ENCODE measurements around the gene FNBP1. TPM values are rescaled to one million over a fixed set of nuclear protein-coding genes. Genes with fewer than 3 reads are reported as not detected.

The FNBP1 gene
- total and polyA plus RNA-seq, 2 experiments from 2014 or later = 26.6 to 28.8 TPM

DNA sequence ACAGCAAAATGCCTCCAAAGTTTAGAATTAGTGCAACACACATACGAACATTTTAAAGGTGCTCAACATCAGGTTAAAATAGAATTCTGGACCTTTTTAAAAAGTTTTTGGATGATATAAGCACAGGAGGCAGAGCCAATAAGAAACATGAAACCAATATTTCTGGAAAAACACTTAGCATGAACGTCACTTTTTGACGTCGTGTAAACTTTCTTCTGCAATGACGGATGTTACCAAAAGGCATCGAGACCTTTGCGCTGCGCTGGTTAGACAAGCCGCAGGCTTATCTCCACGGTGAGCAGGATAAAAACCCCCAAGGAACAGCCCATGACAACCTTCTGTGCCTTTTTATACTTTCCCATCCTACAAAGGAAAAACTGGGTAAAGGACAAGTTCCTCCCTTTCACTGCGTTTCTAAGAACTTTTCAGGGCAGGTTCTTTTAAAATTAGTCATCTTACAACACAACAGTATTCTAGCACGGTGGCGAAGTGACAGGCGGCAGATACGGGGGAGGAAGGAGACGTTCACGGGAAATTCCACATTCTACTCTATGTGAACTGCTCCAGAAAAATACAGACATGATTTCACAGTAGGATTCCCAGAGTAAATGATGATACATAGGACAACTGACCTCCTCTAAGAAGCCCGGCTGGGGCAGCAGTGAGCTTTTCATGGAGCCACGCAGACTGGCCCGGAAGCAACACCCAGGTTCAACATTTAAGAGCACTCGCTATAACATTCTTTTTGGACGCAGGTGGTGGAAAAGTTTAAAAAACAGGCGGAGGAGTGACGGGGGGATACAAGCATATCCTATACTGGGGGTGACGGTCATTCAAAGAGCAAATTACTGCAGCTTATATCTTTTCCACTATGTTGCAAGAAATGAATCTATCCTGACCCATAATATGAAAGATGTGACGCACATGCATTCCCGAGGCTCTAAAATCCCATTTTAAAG is 155.4 kb downstream of the FNBP1 start (continued):
- no peak for TF ChIP-seq ZNF462 (CRISPR knock-in tag; IDR thresholded peaks at IDR 0.05)
- TF ChIP-seq NANOG (IDR thresholded peaks at IDR 0.05; ENCODE audit: borderline replicate concordance) = no peak
- TF ChIP-seq, protein P1, sequence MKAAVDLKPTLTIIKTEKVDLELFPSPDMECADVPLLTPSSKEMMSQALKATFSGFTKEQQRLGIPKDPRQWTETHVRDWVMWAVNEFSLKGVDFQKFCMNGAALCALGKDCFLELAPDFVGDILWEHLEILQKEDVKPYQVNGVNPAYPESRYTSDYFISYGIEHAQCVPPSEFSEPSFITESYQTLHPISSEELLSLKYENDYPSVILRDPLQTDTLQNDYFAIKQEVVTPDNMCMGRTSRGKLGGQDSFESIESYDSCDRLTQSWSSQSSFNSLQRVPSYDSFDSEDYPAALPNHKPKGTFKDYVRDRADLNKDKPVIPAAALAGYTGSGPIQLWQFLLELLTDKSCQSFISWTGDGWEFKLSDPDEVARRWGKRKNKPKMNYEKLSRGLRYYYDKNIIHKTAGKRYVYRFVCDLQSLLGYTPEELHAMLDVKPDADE (IDR thresholded peaks at IDR 0.05) = no peak

GRCh38 chr9:129886226-129887174 is 156.5 kb downstream of the FNBP1 start:
- Mint-ChIP-seq H3K36me3 (ENCODE audit: low read depth) (peaks cover 9% of the 10 kb centered on the region; the same call in 1 of the 3 replicates), H3K9me3 (no peaks in the 10 kb centered on the region), H3K4me3 (peak overlapping the region; percentile 5; the same call in 1 of the 3 replicates), H3K27ac (no peak overlapping the region), H3K4me1 (peaks cover 57% of the 10 kb centered on the region), H3K27me3 (ENCODE audit: insufficient read depth, low read depth, poor library complexity) (peaks cover 22% of the 10 kb centered on the region)
- Histone ChIP-seq H3K9me2 (ENCODE audit: insufficient read depth) (no peaks in the 10 kb centered on the region), H3K36me3 (ENCODE audit: insufficient read depth) (no peaks in the 10 kb centered on the region), H3K4me3 (peak overlapping the region; percentile 46; the same call in 1 of the 2 replicates), H3K27me3 (ENCODE audit: insufficient read depth) (no peaks in the 10 kb centered on the region), H2AFZ (no peak overlapping the region), H3K27ac (ENCODE audit: low read depth) (peak overlapping the region; percentile 39; the same call in 1 of the 2 replicates), H3K79me2 (replicated peaks; ENCODE audit: insufficient read depth) (no peaks in the 10 kb centered on the region), H3K4me2 (peak overlapping the region; percentile 76), H3F3A (replicated peaks; ENCODE audit: low read depth) (peaks cover 39% of the 10 kb centered on the region; the same call in 1 of the 2 replicates), H3K4me1 (ENCODE audit: insufficient read depth) (peaks cover 42% of the 10 kb centered on the region), H4K20me1 (replicated peaks; ENCODE audit: insufficient read depth) (no peaks in the 10 kb centered on the region; the same call in 1 of the 2 replicates)
- TF ChIP-seq STAT1 (IDR thresholded peaks at IDR 0.05; ENCODE audit: unreplicated experiment) = no peak
- no peak for TF ChIP-seq REST (IDR thresholded peaks at IDR 0.05; ENCODE audit: unreplicated experiment)
- ATAC-seq (no peak), DNase-seq (ENCODE audit: low spot score) (no peak)
